GM18498 (cell line): ENCODE measurements around the gene STING1.

Experiments
- ATAC-seq: cut with Tn5 transposase; IDR thresholded peaks from one replicate; pipeline ENCODE4 v1.9.1; 2021; ENCODE audit warnings: mild to moderate bottlenecking, moderate library complexity; ENCODE audit not compliant: unreplicated experiment

STING1 gene

GRCh38 chr5:139468421-139468931 lies 14.1 kb downstream of the STING1 start:
- ATAC-seq: no peak

- no peak for ATAC-seq
Measured at GRCh38 chr5:139462586-139463276, 19.8 kb downstream of the STING1 start, which contains the start of gene ECSCR. Gene ECSCR, minus strand, starts transcription at chr5:139462743. Its CDS starts 73 bp downstream, at chr5:139462670.

- no peak for ATAC-seq
Measured at GRCh38 chr5:139461698-139462097, 20.9 kb downstream of the STING1 start.

- ATAC-seq: no peak
Measured at GRCh38 chr5:139461176-139461575, 21.4 kb downstream of the STING1 start.

GRCh38 chr5:139460455-139460854 lies 22.1 kb downstream of the STING1 start:
- no peak for ATAC-seq

- ATAC-seq: peak; percentile 35
Measured at GRCh38 chr5:139459451-139459934, 23.1 kb downstream of the STING1 start.

- ATAC-seq: peak; percentile 68
Measured at GRCh38 chr5:139458580-139459407, 23.8 kb downstream of the STING1 start.

GRCh38 chr5:139457653-139458306 lies 24.8 kb downstream of the STING1 start:
- peak; percentile 34 for ATAC-seq

GRCh38 chr5:139457241-139457640 lies 25.3 kb downstream of the STING1 start:
- no peak for ATAC-seq

- ATAC-seq: no peak
Measured at GRCh38 chr5:139456776-139457175, 25.8 kb downstream of the STING1 start.

- no peak for ATAC-seq
Measured at GRCh38 chr5:139454568-139455290, 27.8 kb downstream of the STING1 start.

GRCh38 chr5:139453683-139454567 lies 28.6 kb downstream of the STING1 start:
- no peak for ATAC-seq

- ATAC-seq: no peak
Measured at GRCh38 chr5:139451878-139452660, 30.5 kb downstream of the STING1 start.

GRCh38 chr5:139451176-139451575 lies 31.4 kb downstream of the STING1 start:
- no peak for ATAC-seq

- peak; percentile 60 for ATAC-seq
Measured at GRCh38 chr5:139446956-139447779, 35.4 kb downstream of the STING1 start.

GRCh38 chr5:139445325-139446170 lies 37.0 kb downstream of the STING1 start:
- no peak for ATAC-seq
